CD8-positive, alpha-beta memory T cell (primary cell): ENCODE results near the gene PATE2. TPM values are rescaled to one million over a fixed set of nuclear protein-coding genes. Genes with fewer than 3 reads are reported as not detected.

Source experiments
- CTCF ChIA-PET: fragments of 350-600 bp; sonication (Branson Sonifier 250); formaldehyde crosslinking; loops from one replicate; lab custom pipeline; 2021; ENCODE audit warnings: antibody characterized with exemption; lab: Charles Lee
- POLR2A ChIA-PET: fragments of 350-600 bp; sonication (Branson Sonifier 250); formaldehyde crosslinking; loops from one replicate; lab custom pipeline; 2021; ENCODE audit warnings: antibody characterized with exemption; lab: Charles Lee
- DNase-seq, 5 donors: peaks; one replicate each; pipeline versions ENCODE4 v3.0.0 to v3.0.0-alpha.2; 2020 to 2022; ENCODE audit warnings: mixed read lengths in 1 of 5
- H3K27ac ChIP-seq: one replicate; pipeline ENCODE4 v1.7.0; 2013; ENCODE audit warnings: low read depth, mild to moderate bottlenecking, low read length, moderate library complexity
- H3K27me3 ChIP-seq: 2 replicates; pipeline ENCODE4 v1.7.0; 2013; ENCODE audit warnings: low read length, mild to moderate bottlenecking; ENCODE audit not compliant: insufficient read depth, poor library complexity, severe bottlenecking
- H3K36me3 ChIP-seq: 2 replicates; pipeline ENCODE4 v1.7.0; 2013; ENCODE audit warnings: mild to moderate bottlenecking, low read length, moderate library complexity; ENCODE audit not compliant: insufficient read depth
- H3K4me1 ChIP-seq: 2 replicates; pipeline ENCODE4 v1.7.0; 2013; ENCODE audit warnings: mild to moderate bottlenecking, low read length, moderate library complexity; ENCODE audit not compliant: insufficient read depth
- H3K4me3 ChIP-seq: 2 replicates; pipeline ENCODE4 v1.7.0; 2013; ENCODE audit warnings: mild to moderate bottlenecking, low read length
- H3K9me3 ChIP-seq: 2 replicates; pipeline ENCODE4 v1.7.0; 2013; ENCODE audit warnings: mild to moderate bottlenecking, low read length
- H3K27ac Mint-ChIP-seq, 8 donors: one replicate each; pipeline ENCODE4 v1.8.0; 2020 to 2021; ENCODE audit warnings: mixed read lengths in 8 of 8, mild to moderate bottlenecking in 6 of 8, inconsistent platforms in 3 of 8, moderate library complexity in 3 of 8
- H3K27me3 Mint-ChIP-seq, 2 donors: one replicate each; pipeline ENCODE4 v1.8.0; 2020 to 2021; ENCODE audit warnings: mixed read lengths in 2 of 2, mild to moderate bottlenecking in 1 of 2, moderate library complexity in 1 of 2
- H3K36me3 Mint-ChIP-seq, 3 donors: one replicate each; pipeline ENCODE4 v1.8.0; 2020 to 2021; ENCODE audit warnings: mixed read lengths in 3 of 3, inconsistent platforms in 1 of 3, mild to moderate bottlenecking in 1 of 3
- H3K4me1 Mint-ChIP-seq, 3 donors: one replicate each; pipeline ENCODE4 v1.8.0; 2020 to 2021; ENCODE audit warnings: mixed read lengths in 3 of 3, inconsistent platforms in 1 of 3, mild to moderate bottlenecking in 1 of 3
- H3K4me3 Mint-ChIP-seq, 7 donors: one replicate each; pipeline ENCODE4 v1.8.0; 2020 to 2021; ENCODE audit warnings: mixed read lengths in 7 of 7, mild to moderate bottlenecking in 6 of 7, moderate library complexity in 4 of 7, inconsistent platforms in 2 of 7
- H3K9me3 Mint-ChIP-seq, 5 donors: one replicate each; pipeline ENCODE4 v1.8.0; 2020 to 2022; ENCODE audit warnings: mixed read lengths in 5 of 5, mild to moderate bottlenecking in 3 of 5, moderate library complexity in 2 of 5, inconsistent platforms in 1 of 5
- polyA plus RNA-seq: library from polyadenylated mRNA; unstranded; fragments of 300-500 nt; fragmentation: Illumina TruSeq; gene quantifications from one replicate; pipeline ENCODE4 v1.2.3, GENCODE V29; 2021
- total RNA-seq, 2 experiments: library from RNA; stranded (reverse); gene quantifications; one replicate each; pipeline ENCODE4 v1.2.3, GENCODE V29; 2021

Gene PATE2
- total and polyA plus RNA-seq, 3 experiments from 2014 or later = not detected

DNA sequence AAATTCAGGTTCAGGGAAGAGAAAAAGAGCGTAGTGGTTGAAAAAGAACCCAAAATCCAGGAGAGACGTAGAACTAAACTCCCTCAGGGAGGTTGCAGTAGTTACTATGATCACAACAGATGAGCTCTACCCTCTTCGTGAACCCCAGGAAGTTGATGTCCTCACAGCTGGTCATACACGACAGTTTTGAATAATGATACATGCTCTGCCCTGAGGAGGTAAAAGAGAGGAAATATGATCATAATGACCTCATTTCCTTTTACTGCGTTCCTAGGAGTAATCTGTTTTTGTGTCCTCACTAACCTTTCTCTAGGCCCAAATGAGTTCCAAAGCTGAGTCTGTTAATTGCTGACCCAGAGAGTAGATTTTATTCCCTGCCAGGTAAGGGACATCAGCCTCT, 1.3 kb downstream of the PATE2 start:
- ChIA-PET CTCF (no interaction called here), POLR2A (no interaction called here)
- Mint-ChIP-seq H3K4me3 (no peak overlapping the region), H3K27ac (no peak overlapping the region), H3K36me3 (no peaks in the 10 kb centered on the region), H3K9me3 (peaks cover 0 to 2% (median 0%) of the 10 kb centered on the region in 5 donors), H3K27me3 (peaks cover 7 to 27% of the 10 kb centered on the region in 2 donors), H3K4me1 (no peaks in the 10 kb centered on the region)
- Histone ChIP-seq H3K27me3 (no peaks in the 10 kb centered on the region), H3K27ac (no peak overlapping the region), H3K4me3 (no peak overlapping the region), H3K9me3 (no peaks in the 10 kb centered on the region), H3K4me1 (no peaks in the 10 kb centered on the region), H3K36me3 (no peaks in the 10 kb centered on the region)
- no peak for DNase-seq

GRCh38 chr11:125773516-125773915, 5.1 kb downstream of the PATE2 start:
- no peaks in the 10 kb centered on the region for H3K4me1 Mint-ChIP-seq
- no peak overlapping the region for H3K27ac Mint-ChIP-seq
- POLR2A ChIA-PET = no interaction called here
- no peak for DNase-seq
- H3K27me3 ChIP-seq = no peaks in the 10 kb centered on the region
- H3K4me1 ChIP-seq = no peaks in the 10 kb centered on the region
- no peaks in the 10 kb centered on the region for H3K9me3 Mint-ChIP-seq
- no peak overlapping the region for H3K4me3 Mint-ChIP-seq
- CTCF ChIA-PET = no interaction called here
- H3K4me3 ChIP-seq = no peak overlapping the region
- H3K36me3 ChIP-seq = no peaks in the 10 kb centered on the region
- H3K27ac ChIP-seq = no peak overlapping the region
- no peaks in the 10 kb centered on the region for H3K36me3 Mint-ChIP-seq
- H3K27me3 Mint-ChIP-seq = peaks cover 13 to 28% of the 10 kb centered on the region in 2 donors
- H3K9me3 ChIP-seq = no peaks in the 10 kb centered on the region

DNA sequence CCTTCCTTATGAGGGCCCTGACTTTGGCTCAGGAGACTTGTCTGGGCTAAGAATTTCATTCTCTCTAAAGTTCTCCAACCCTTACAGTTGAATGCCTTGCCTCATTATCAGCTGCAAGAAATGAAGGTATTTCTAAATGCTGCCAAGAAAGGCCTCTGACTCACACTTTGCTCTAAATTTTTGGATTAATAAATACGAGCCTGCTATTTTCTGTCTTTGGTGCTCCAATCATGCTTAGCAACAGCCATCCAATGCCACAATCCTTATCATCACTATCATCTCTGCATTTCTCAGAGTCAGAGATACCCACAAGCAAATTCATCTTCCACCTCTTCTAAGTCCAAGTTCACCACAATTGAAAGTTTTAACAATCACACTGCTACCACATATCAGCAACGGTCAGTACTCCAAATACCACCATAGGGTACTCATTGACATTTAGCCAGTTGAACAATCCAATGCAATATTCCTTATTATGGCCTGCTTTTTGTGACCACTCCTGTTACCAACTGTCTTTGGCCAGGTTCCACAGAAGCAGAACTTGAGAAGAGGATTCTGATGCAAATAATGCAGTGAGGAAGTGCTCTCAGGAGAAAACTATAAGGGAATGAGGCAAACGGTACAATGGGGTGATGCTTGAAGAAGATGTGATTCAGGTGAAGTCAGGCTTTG, 5.7 kb downstream of the PATE2 start:
- H3K9me3 Mint-ChIP-seq = no peaks in the 10 kb centered on the region
- Histone ChIP-seq H3K27ac (no peak overlapping the region), H3K4me3 (no peak overlapping the region), H3K27me3 (no peaks in the 10 kb centered on the region), H3K4me1 (no peaks in the 10 kb centered on the region), H3K36me3 (no peaks in the 10 kb centered on the region), H3K9me3 (no peaks in the 10 kb centered on the region)
- POLR2A ChIA-PET = no interaction called here
- H3K4me1 Mint-ChIP-seq = no peaks in the 10 kb centered on the region
- no peak for DNase-seq
- no peaks in the 10 kb centered on the region for H3K36me3 Mint-ChIP-seq
- no peak overlapping the region for H3K27ac Mint-ChIP-seq
- peaks cover 13 to 27% of the 10 kb centered on the region in 2 donors for H3K27me3 Mint-ChIP-seq
- H3K4me3 Mint-ChIP-seq = no peak overlapping the region
- CTCF ChIA-PET = no interaction called here

DNA sequence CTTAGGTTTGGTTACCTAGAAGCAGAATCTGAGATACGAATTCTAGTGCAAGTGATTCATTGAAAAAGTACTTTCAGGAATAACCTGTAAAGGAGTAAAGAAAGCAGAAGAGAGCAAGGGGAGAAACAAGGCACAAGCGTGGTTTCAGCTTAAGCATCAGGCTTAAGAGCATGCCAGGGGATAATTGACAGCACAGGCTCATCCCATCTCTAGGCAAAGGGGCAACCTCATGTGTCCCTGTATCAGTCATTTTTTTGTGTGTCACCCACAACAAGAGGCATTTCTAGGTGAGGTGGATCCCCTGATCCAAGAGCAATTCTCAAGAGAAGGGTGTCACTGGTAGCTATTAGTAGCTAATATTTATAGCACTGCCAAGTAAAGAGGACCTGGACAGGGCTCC, 8.0 kb downstream of the PATE2 start:
- Histone ChIP-seq H3K36me3 (no peaks in the 10 kb centered on the region), H3K27ac (no peak overlapping the region), H3K9me3 (no peaks in the 10 kb centered on the region), H3K4me3 (no peak overlapping the region), H3K27me3 (no peaks in the 10 kb centered on the region), H3K4me1 (no peaks in the 10 kb centered on the region)
- H3K4me1 Mint-ChIP-seq = no peaks in the 10 kb centered on the region
- no peak for DNase-seq
- H3K9me3 Mint-ChIP-seq = no peaks in the 10 kb centered on the region
- H3K36me3 Mint-ChIP-seq = no peaks in the 10 kb centered on the region
- no peak overlapping the region for H3K4me3 Mint-ChIP-seq
- H3K27ac Mint-ChIP-seq = no peak overlapping the region
- ChIA-PET CTCF (no interaction called here), POLR2A (no interaction called here)
- H3K27me3 Mint-ChIP-seq = peaks cover 16 to 23% of the 10 kb centered on the region in 2 donors

GRCh38 chr11:125768336-125769046, 10.1 kb downstream of the PATE2 start:
- CTCF ChIA-PET = no interaction called here
- H3K36me3 ChIP-seq = no peaks in the 10 kb centered on the region
- no peaks in the 10 kb centered on the region for H3K9me3 Mint-ChIP-seq
- H3K27me3 Mint-ChIP-seq = peaks cover 23 to 42% of the 10 kb centered on the region in 2 donors
- H3K4me3 Mint-ChIP-seq = no peak overlapping the region
- no peaks in the 10 kb centered on the region for H3K4me1 ChIP-seq
- no peak for DNase-seq
- H3K9me3 ChIP-seq = no peaks in the 10 kb centered on the region
- no peaks in the 10 kb centered on the region for H3K4me1 Mint-ChIP-seq
- H3K27ac Mint-ChIP-seq = no peak overlapping the region
- no peak overlapping the region for H3K4me3 ChIP-seq
- no peaks in the 10 kb centered on the region for H3K27me3 ChIP-seq
- no peak overlapping the region for H3K27ac ChIP-seq
- H3K36me3 Mint-ChIP-seq = no peaks in the 10 kb centered on the region
- POLR2A ChIA-PET = no interaction called here

DNA sequence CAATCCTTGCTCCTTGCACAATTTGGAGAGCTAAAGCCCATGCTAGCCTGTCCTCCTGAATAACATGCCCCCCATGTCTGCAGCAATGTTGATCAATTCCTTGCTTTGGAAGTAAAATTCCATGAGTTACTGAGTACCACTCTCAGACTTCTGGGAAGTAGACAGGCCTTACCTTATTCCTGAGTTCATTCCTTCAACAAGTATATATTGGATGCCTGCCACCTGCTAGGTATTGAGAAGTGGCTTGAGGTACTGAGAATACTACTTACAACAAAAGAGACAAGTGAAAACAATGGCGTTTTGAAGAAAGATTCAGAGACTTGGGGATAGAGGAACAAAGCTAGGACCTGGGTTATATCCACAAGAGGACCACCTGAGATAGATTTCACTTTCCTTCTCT, 12.4 kb downstream of the PATE2 start:
- no peak overlapping the region for H3K27ac Mint-ChIP-seq
- Histone ChIP-seq H3K36me3 (no peaks in the 10 kb centered on the region), H3K4me3 (no peak overlapping the region), H3K9me3 (no peaks in the 10 kb centered on the region), H3K27ac (no peak overlapping the region), H3K4me1 (no peaks in the 10 kb centered on the region), H3K27me3 (no peaks in the 10 kb centered on the region)
- no peak overlapping the region for H3K4me3 Mint-ChIP-seq
- CTCF ChIA-PET = no interaction called here
- no peaks in the 10 kb centered on the region for H3K9me3 Mint-ChIP-seq
- H3K27me3 Mint-ChIP-seq = peaks cover 17 to 37% of the 10 kb centered on the region in 2 donors
- H3K36me3 Mint-ChIP-seq = no peaks in the 10 kb centered on the region
- no peaks in the 10 kb centered on the region for H3K4me1 Mint-ChIP-seq
- POLR2A ChIA-PET = no interaction called here
- DNase-seq = no peak

DNA sequence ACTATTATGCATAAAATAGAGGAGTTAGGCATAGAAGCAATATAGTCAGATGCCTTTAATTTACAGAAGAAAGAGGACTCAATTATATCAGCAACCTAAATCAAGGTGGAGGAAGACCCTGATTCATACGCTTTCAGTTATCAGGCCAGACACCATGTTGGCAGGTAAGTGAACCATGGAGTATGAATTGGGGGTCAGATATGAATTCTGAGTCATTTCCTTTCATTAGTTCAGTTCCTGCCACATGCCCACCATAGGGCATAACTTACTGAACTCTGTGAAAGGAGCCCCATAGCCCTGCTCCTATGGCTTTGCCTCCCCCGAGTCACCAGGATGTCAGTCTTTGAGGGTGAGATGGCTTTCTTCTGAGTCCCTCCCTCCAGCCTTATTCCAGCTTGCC, 15.1 kb downstream of the PATE2 start:
- H3K9me3 Mint-ChIP-seq = peaks cover 0 to 8% (median 5%) of the 10 kb centered on the region in 5 donors
- ChIA-PET CTCF (no interaction called here), POLR2A (no interaction called here)
- Histone ChIP-seq H3K9me3 (no peaks in the 10 kb centered on the region), H3K36me3 (no peaks in the 10 kb centered on the region), H3K4me1 (no peaks in the 10 kb centered on the region), H3K27ac (no peak overlapping the region), H3K27me3 (no peaks in the 10 kb centered on the region), H3K4me3 (no peak overlapping the region)
- no peak overlapping the region for H3K4me3 Mint-ChIP-seq
- no peak overlapping the region for H3K27ac Mint-ChIP-seq
- H3K27me3 Mint-ChIP-seq = peaks cover 17 to 32% of the 10 kb centered on the region in 2 donors
- no peaks in the 10 kb centered on the region for H3K36me3 Mint-ChIP-seq
- H3K4me1 Mint-ChIP-seq = no peaks in the 10 kb centered on the region
- no peak for DNase-seq

DNA sequence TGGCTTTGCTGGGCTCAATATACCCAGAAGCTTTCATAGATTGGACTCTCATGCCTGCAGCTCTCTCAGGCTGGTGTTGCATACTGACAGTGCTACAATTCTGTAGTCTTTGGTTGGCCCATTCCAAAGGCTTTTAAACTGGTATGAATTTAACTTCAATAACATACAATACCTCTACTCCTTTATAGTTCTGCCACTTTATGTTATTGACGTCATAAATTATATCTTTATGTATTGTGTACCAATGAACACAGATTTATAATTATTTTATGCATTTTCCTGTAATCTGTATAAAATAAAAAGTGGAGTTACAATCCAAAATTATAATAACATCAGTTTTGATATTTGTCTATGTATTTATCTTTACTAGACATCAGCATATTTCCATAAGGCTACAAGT, 16.2 kb downstream of the PATE2 start:
- no peak for DNase-seq
- Histone ChIP-seq H3K36me3 (no peaks in the 10 kb centered on the region), H3K27me3 (no peaks in the 10 kb centered on the region), H3K4me1 (no peaks in the 10 kb centered on the region), H3K4me3 (no peak overlapping the region), H3K9me3 (no peaks in the 10 kb centered on the region), H3K27ac (no peak overlapping the region)
- Mint-ChIP-seq H3K27ac (no peak overlapping the region), H3K36me3 (no peaks in the 10 kb centered on the region), H3K4me1 (no peaks in the 10 kb centered on the region), H3K9me3 (peaks cover 0 to 14% (median 8%) of the 10 kb centered on the region in 5 donors), H3K27me3 (peaks cover 17 to 29% of the 10 kb centered on the region in 2 donors), H3K4me3 (no peak overlapping the region)
- ChIA-PET POLR2A (no interaction called here), CTCF (no interaction called here)
